NOMO-1 (cell line): Measurements from ENCODE around the gene SLC35F3.
"Not testable (repeated sequence)": the region's sequence is repeated elsewhere in the genome, so short reads cannot be mapped to it uniquely, and the experiment has no call there.

ENCODE experiments used
- DNase-seq, 2 experiments: peaks; one replicate each; lab custom pipeline; 2025; ENCODE audit not compliant: unreplicated experiment in 2 of 2; lab: John Stamatoyannopoulos, UW

The SLC35F3 gene

GRCh38 chr1:234096161-234096770 lies 191.8 kb downstream of the SLC35F3 start:
- no peak for DNase-seq

- DNase-seq = no peak
These were observed 198.1 kb downstream of the SLC35F3 start for GRCh38 chr1:234102583-234102982.

- no peak for DNase-seq
These were observed 198.7 kb downstream of the SLC35F3 start for GRCh38 chr1:234103198-234103597.

GRCh38 chr1:234106032-234106431 lies 201.6 kb downstream of the SLC35F3 start:
- no peak for DNase-seq

- no peak for DNase-seq
These were observed 203.0 kb downstream of the SLC35F3 start for GRCh38 chr1:234107416-234108021.

DNA sequence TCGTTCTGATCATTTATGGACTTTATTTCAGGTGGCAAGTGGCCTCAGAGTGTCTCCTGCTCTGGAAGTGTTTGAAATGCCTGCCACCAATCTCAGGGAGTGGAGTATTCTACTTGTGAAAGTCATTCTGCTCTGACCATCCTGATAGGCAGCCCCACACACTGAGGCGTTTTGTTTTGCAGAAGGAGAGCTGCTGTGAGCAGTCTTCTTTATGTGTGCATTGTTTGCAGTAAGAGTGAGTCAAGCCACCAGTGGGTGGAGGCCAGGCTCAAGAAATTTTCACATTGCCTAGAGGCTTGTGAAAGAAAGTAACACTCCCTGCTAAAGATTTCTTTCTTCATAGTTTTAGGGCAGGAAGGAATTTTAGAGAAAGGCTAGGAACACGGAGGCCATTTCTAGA lies 204.4 kb downstream of the SLC35F3 start:
- DNase-seq = no peak

GRCh38 chr1:234109840-234110239 lies 205.4 kb downstream of the SLC35F3 start:
- DNase-seq = no peak

DNA sequence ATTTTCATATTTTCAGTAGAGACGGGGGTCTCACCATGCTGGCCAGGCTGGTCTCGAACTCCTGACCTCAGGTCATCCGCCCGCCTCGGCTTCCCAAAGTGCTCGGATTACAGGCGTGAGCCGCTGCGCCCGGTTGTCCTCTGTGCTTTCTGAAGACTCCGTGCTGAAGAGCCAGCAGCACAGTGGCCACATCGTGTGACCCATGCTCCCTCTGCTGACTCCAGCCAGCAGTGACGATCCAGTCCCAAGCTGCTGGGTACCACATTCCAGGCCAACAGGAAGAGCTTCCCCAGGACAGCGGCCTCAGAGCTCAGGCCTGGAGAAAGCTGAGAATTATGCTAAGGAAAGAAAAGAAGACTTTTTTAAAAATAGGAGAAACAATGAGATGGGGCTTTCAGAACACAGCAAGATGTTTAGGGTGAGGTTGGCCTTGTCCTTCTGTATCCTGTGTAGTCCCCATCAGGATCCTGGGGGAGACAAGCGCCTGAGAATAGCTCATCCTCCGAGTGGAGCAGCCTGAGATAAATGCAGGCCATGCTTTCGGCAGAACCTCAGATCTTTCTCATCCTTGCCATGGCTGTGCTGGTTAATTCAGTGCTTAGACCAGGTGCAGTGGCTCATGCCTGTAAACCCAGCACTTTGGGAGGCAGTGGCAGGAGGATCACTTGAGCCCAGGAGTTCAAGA lies 207.1 kb downstream of the SLC35F3 start:
- DNase-seq = no peak

DNA sequence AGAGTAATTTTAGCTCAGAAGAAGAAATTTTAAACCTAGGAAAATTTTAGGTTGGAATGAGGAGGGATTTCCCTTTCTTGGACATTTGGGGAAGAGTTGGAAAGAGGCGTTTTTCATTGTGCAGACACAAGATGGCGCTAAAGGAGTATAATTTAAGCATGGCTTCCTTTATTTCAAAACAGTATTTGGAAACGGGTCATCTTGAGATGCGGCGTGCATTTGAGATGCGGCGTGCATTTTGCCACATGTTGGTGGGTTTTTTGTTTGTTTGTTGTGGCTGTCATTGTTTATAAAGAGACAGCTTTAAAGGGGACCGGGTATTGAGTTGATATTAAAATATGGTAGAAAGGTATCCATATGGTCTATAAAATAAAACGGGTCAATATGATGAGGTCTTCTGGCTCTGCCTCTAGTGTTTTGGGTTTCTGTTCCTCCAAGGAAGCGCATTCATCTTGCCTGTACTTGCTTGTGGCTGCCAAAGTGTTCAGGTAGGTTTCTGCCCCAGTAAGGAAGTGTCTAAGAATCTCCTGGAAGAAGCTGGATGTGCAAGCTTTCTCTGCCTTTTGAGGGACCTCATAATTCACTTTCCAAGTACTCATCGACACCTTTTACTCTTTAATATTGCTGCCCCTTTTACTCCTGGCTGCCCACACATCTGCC lies 210.3 kb downstream of the SLC35F3 start:
- DNase-seq = peak; percentile 23 to 69

DNA sequence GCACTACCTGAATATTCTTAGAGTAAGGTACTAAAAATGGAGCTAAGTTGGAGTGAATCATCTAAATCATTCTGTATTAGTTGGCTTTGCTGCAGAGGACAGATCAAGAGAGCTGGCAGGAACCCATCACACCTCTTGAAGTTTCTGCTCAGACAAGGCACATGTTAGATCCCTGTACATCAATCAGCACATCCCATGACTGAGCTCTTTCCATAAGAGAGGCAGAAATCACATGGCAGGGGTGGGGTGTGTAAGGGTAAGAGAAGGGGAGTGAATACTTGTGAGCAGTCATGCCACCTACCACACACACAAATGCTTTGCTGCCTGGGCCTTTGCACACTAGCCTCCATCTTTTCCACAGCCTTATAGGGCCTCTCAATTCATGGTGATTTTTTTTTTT lies 214.4 kb downstream of the SLC35F3 start:
- DNase-seq = no peak

DNA sequence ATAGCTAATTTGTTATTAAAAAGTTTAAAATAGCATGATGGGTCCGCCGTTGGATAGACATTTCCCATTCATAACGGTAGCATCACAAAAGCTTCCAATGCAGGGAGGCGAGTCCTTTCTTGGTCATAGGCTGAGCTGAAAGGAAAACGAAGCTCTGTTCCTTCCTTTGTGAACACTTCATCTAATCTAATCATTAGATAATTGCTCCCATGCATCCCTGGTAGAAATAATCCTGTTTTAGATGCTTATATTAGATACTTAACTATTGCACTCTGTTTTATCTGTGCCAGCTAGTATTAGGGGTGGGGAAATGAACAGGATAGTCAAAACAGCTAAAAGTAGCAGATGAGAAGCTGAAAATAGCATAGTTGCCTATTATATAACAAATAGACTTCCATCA lies 215.0 kb downstream of the SLC35F3 start:
- DNase-seq = no peak

DNA sequence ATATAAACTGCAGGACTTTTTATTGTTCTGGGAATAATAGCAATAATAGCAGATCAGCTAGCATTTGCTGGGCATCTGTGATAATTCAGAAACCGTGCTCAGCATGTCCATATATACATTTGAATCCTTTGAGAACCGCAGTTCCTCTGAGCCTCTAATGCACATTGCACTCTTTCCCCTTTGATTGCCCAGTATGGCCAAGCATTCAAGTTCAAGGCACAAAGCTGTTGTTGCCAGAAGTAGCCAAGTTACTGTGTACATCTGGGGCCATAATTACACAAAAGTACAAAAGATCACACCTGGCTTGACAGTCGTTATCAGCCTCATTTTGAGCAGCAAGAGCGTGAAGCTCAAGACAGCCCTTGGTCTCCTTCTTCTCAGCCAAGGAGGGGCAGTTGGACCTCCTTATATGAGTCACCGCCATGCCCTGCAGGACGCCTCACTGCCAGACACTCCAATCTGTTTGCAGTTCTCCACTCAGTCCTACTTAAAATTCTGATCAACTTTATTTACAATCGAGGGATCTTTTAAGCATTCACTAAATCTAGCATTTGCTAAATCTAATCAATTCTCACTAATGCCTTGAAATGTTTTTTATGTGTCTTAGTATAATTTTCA lies 216.0 kb downstream of the SLC35F3 start:
- DNase-seq = no peak

DNA sequence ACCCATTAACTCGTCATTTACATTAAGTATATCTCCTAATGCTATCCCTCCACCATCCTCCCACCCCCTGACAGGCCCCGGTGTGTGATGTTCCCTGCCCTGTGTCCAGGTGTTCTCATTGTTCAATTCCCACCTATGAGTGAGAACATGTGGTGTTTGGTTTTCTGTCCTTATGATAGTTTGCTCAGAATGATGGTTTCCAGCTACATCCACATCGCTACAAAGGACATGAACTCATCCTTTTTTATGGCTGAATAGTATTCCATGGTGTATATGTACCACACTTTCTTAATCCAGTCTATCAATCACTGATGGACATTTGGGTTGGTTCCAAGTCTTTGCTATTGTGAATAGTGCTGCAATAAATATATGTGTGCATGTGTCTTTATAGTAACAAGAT lies 217.2 kb downstream of the SLC35F3 start:
- DNase-seq = not testable (repeated sequence)

GRCh38 chr1:234122571-234122970 lies 218.1 kb downstream of the SLC35F3 start:
- not testable (repeated sequence) for DNase-seq

DNA sequence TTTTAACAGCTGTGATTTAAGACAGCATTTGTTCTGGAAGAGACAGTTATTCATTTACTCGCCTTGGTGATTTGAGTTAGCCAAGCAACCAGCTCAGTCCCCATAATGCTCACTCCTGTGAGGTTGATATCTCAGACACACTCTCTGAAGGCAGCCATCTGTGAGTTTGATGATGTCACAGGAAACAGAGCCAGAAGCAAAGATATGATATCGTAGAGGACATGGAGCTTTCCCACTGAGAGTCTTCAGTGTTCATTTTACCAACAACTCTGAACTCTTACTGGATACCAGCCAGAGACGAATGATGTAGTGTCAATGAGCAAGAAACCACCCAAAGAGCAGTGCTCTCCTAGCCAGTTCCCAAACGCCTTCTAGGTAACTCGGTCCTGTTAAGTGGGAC lies 219.4 kb downstream of the SLC35F3 start:
- no peak for DNase-seq

DNA sequence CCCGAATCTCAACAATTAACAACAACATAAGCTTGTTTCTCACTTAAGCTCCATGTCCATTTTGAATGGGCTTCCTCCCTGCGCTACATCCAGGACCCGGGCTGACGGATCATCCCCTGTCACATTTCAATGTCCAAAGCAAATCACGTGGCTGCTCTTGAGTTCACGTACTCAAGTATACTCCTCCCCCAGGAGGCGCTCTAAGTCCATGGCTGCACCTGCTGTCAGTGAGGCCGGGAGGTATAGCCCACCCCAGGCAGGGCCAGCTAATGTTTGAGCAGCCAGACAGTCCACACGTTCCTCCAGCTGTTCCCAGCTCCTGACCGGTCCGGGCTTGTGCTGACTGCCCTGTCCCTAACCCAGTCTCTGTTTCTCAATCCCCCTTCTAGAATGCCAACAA lies 220.8 kb downstream of the SLC35F3 start:
- DNase-seq = peak; percentile 24 to 39

GRCh38 chr1:234125714-234126113 lies 221.2 kb downstream of the SLC35F3 start:
- no peak for DNase-seq

DNA sequence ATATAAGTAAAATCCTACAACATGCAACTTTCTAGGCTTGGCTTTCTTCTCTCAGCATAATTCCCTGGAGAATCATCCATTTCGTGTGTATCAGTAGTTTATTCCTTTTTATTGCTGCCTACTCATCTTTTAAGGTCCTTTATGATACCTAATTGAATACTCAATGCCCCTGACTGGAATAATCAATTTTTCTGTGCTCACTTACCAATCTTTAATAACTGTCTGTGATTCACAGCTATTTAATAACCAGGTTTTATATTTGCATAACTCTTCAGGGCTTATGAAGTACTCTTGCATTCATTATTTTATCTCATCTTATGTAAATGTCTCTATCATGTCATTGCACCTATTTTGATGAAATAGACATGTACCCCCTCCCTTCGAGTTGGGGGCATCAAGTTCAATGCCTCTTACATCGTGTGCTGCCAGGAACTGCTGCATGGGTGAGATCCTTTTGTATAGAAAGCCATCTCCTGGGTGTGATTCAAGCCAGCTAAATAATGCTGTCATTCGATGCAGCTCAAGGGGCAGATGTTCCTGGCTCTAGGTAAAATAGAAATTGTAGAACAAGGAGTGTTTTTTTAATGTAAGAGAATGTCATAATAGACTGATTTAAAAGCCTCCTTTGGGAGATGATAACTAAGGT lies 222.7 kb downstream of the SLC35F3 start:
- DNase-seq = no peak

DNA sequence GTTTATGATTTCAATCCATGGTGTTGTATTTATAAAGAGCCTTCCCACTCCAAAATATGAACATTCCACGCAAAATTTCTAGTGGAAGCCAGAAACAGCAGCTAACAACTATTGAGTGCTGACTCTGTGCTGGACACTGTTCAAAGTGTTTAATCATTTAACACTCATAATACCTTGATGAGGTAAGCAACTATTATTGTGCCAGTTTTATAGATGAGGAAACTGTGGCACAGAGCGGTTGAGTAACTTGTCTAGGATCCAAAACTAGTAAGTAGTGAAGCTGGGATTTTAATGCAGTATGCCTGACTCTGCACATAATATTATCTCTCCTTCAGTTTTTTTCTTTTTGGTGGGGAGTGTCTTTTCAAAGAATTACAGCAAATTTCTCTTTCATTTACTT lies 228.3 kb downstream of the SLC35F3 start:
- no peak for DNase-seq

GRCh38 chr1:234134878-234135277 lies 230.4 kb downstream of the SLC35F3 start:
- DNase-seq = no peak

DNA sequence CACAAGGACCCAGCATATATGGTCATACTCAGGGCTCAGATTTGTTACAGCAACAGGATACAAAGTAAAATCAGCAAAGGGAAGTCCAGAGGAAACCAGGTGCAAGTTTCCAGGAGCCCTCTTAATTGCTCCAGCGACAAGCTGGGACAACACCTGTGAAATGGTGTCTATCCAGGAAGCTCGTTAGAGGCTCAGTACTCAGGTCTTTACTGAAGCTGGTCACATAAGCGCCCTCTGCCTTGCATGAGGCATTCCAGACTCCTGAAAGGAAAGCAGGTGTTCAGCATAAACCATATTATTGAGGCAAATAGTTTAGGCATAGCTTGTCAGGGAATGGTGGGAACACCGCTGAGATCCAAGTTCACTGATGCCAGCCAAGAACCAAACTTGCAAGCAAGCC lies 231.0 kb downstream of the SLC35F3 start:
- DNase-seq = no peak
